ENCODE measurements around the gene SLC35B2. TPM values are rescaled to one million over a fixed set of nuclear protein-coding genes. Genes with fewer than 3 reads are reported as not detected.

SLC35B2 gene
- total RNA-seq, 2 experiments from 2014 or later, result 31.6 to 32.8 TPM

DNA sequence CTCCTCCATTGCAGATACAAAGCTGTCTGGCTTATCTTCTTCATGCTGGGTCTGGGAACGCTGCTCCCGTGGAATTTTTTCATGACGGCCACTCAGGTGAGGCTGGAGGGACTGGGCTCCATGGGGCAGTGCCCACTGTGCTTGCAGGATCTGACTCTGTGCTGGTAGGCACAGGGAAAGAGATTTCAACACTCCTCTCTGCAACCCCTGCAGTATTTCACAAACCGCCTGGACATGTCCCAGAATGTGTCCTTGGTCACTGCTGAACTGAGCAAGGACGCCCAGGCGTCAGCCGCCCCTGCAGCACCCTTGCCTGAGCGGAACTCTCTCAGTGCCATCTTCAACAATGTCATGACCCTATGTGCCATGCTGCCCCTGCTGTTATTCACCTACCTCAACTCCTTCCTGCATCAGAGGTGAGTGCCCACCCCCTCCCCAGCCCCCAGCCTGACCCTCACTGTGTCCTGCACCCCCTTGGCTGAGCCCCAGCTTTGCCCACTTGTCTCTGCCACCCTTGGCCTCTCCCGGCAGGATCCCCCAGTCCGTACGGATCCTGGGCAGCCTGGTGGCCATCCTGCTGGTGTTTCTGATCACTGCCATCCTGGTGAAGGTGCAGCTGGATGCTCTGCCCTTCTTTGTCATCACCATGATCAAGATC is 27.8 kb downstream of the SLC35B2 start:
- DNase-seq, result no peak
- POLR2A ChIA-PET, result no interaction called here
- H3K4me3 Mint-ChIP-seq, result no peak overlapping the region
- ATAC-seq, result no peak
- H3K9me3 Mint-ChIP-seq (ENCODE audit: insufficient read depth), result no peaks in the 10 kb centered on the region
- peaks cover 33% of the 10 kb centered on the region for H3K4me1 Mint-ChIP-seq (ENCODE audit: low read depth)
- no peaks in the 10 kb centered on the region for H3K27me3 Mint-ChIP-seq (ENCODE audit: low read depth)
- H3K27ac Mint-ChIP-seq, result no peak overlapping the region
- peaks cover 20% of the 10 kb centered on the region for H3K36me3 Mint-ChIP-seq (ENCODE audit: low read depth)
- CTCF ChIA-PET, result no interaction called here

DNA sequence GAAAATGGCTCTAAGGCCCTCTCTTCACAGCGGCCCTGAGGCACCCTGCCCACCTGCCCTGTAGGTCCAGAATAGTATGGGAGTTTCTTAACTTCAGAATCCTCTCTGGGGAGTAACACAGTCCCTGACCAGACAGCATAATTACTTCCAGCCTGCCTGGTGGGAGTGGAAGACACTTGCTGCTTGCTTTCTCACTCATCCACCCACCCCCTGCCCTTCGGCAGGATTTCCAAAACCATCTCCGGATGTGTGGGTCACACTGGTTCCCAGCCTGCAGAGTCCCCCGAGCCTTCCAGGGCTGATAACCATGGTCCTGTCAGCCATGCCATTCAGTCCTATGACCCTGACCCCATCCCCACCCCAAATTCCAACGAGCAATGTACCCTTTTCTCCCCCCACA is 28.5 kb downstream of the SLC35B2 start:
- H3K36me3 Mint-ChIP-seq (ENCODE audit: low read depth), result peaks cover 21% of the 10 kb centered on the region
- peak overlapping the region; percentile 21 for H3K27ac Mint-ChIP-seq
- H3K4me3 Mint-ChIP-seq, result no peak overlapping the region
- H3K9me3 Mint-ChIP-seq (ENCODE audit: insufficient read depth), result no peaks in the 10 kb centered on the region
- ChIA-PET POLR2A (no interaction called here), CTCF (interaction anchor here (1.9 kb wide), 1 partner anchor 9 kb away, joined by 8 read pairs; no protein-coding TSS in a partner anchor)
- ATAC-seq (no peak), DNase-seq (no peak)
- no peaks in the 10 kb centered on the region for H3K27me3 Mint-ChIP-seq (ENCODE audit: low read depth)
- peaks cover 34% of the 10 kb centered on the region for H3K4me1 Mint-ChIP-seq (ENCODE audit: low read depth)

DNA sequence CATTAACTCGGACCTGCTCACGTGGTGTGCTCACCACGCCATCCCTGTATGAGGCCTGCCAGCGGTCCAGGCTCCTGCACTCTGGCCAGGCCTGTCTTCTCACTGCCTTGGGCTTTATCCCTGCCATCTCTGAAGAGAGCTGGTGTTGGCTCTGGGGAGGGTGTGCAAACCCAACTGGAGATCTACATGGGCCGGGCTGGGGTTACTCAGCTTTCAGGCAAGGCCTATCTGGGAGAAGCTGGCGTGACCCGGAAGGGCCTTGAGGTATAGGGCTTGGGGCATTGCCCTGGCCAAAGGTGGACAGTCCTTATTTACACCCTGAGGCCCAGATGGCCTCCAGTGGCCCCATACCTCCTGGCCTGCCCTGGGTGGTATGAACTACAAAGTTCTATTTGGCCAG is 28.9 kb downstream of the SLC35B2 start:
- POLR2A ChIA-PET, result interaction anchor here (1.6 kb wide), 1 partner anchor 19 kb away, joined by 11 read pairs; the partner anchor contains the start of gene HSP90AB1
- CTCF ChIA-PET, result interaction anchor here (1.9 kb wide), 1 partner anchor 9 kb away, joined by 8 read pairs; no protein-coding TSS in a partner anchor
- DNase-seq, result no peak
- no peaks in the 10 kb centered on the region for H3K9me3 Mint-ChIP-seq (ENCODE audit: insufficient read depth)
- no peak overlapping the region for H3K27ac Mint-ChIP-seq
- no peak overlapping the region for H3K4me3 Mint-ChIP-seq
- peaks cover 21% of the 10 kb centered on the region for H3K36me3 Mint-ChIP-seq (ENCODE audit: low read depth)
- ATAC-seq, result no peak
- no peaks in the 10 kb centered on the region for H3K27me3 Mint-ChIP-seq (ENCODE audit: low read depth)
- H3K4me1 Mint-ChIP-seq (ENCODE audit: low read depth), result peaks cover 30% of the 10 kb centered on the region

DNA sequence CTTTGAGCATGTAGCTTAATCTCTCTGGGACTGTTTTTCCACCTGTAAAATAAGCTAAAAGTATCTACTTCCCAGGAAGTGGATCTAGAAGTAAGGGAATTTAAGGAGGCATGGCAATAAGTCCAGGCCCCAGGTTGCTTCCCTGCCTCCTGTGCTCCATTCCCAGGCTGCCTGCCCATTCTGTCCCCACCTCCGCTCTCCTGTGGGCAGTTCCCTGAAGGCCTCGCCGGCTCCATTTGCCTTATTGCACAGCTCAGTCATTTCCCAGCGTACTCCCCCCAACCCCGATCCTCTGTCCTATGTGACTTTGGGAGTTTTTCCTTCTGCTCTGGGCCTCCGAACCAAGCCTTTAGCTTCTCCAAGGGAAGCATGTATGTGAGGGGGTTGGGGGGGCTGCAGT is 29.3 kb downstream of the SLC35B2 start:
- ChIA-PET POLR2A (interaction anchor here (1.6 kb wide), 1 partner anchor 19 kb away, joined by 11 read pairs; the partner anchor contains the start of gene HSP90AB1), CTCF (interaction anchor here (1.9 kb wide), 1 partner anchor 9 kb away, joined by 8 read pairs; no protein-coding TSS in a partner anchor)
- no peak overlapping the region for H3K4me3 Mint-ChIP-seq
- no peaks in the 10 kb centered on the region for H3K9me3 Mint-ChIP-seq (ENCODE audit: insufficient read depth)
- ATAC-seq, result no peak
- H3K27ac Mint-ChIP-seq, result no peak overlapping the region
- no peaks in the 10 kb centered on the region for H3K27me3 Mint-ChIP-seq (ENCODE audit: low read depth)
- H3K4me1 Mint-ChIP-seq (ENCODE audit: low read depth), result peaks cover 26% of the 10 kb centered on the region
- no peak for DNase-seq
- H3K36me3 Mint-ChIP-seq (ENCODE audit: low read depth), result peaks cover 21% of the 10 kb centered on the region

DNA sequence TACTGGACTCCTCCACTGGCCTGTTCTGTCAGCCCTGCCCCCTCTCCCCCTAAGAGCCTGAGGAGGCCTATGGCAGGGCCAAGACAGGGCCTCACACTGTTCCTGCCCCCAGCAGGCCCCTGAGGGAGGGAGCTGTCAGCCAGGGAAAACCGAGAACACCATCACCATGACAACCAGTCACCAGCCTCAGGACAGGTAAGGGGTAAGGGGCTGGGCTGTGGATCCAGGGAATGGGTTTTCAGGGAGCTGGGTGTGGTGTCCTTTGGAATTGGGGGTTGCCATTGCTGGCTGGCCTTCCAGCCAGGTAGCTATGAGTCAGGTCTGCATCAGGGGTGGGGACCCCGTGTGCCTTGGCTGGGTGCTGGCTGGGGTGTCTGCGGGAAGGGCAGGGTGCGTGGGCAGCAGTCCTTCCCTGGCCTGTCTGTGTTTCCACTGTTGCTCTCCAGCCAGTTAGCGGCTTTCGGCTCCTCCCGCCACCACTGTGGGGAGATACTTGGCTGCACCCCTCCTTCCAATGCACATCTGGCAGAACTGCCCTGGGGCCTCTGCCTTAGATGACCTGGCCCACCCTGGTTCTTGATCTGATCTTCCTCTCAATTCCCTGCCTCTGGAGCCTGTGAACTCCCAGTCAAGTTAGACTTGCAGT is 30.1 kb downstream of the SLC35B2 start:
- Mint-ChIP-seq H3K27ac (no peak overlapping the region), H3K9me3 (ENCODE audit: insufficient read depth) (no peaks in the 10 kb centered on the region), H3K27me3 (ENCODE audit: low read depth) (no peaks in the 10 kb centered on the region), H3K4me1 (ENCODE audit: low read depth) (peaks cover 31% of the 10 kb centered on the region), H3K36me3 (ENCODE audit: low read depth) (peaks cover 16% of the 10 kb centered on the region), H3K4me3 (no peak overlapping the region)
- DNase-seq, result no peak
- ChIA-PET POLR2A (interaction anchor here (1.6 kb wide), 1 partner anchor 20 kb away, joined by 11 read pairs; the partner anchor contains the start of gene HSP90AB1), CTCF (interaction anchor here (1.9 kb wide), 1 partner anchor 10 kb away, joined by 8 read pairs; no protein-coding TSS in a partner anchor)
- no peak for ATAC-seq

DNA sequence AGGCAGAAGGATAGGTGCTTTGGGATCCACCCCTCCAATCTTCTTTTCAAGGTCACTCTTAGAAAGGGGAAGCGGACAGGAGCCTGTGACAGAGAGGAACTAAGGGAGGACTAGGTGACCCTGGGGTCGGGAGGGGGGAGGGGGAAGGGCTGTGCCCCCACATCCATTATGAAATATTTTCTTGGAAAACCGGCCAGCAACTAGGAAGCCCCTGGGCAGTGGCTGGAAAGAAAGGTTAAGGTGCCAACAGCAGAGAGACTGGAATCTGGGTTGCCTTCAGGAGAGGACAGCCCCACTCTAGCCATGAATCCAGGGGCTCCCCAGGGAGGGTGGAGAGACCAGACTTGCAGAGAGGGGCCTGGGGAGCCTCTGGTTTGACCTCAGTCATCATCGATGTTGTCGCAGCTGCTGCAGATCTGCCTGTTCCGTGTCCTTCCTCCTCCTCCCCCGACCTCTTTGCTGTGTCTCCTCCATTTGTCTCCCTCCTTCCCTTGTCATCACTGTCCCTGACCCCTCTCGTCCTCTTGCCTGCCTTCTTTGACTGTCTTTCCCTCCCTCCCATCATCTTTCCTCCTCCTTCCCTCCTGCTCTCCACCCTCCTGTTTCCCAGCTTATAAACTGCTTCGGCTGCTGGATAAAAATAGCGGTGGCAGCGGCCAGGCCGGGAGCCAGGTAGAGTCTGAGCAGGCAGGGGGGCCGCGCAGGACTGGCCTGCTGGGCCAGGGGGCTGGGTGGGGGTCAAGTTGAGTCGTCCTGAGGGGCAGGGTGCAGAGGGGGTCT is 30.8 kb downstream of the SLC35B2 start:
- DNase-seq (no peak), ATAC-seq (no peak)
- Mint-ChIP-seq H3K27me3 (ENCODE audit: low read depth) (no peaks in the 10 kb centered on the region), H3K36me3 (ENCODE audit: low read depth) (peaks cover 12% of the 10 kb centered on the region), H3K27ac (no peak overlapping the region), H3K4me3 (no peak overlapping the region), H3K4me1 (ENCODE audit: low read depth) (peaks cover 36% of the 10 kb centered on the region), H3K9me3 (ENCODE audit: insufficient read depth) (no peaks in the 10 kb centered on the region)
- POLR2A ChIA-PET, result interaction anchor here (0.6 to 1.6 kb wide), 3 partner anchors 21 to 32 kb away, joined by 4 to 11 read pairs (median 6); partner anchors contain the start of gene HSP90AB1
- CTCF ChIA-PET, result interaction anchor here (1.1 to 4.0 kb wide), 3 partner anchors 8 to 19 kb away, joined by 3 to 37 read pairs (median 36); no protein-coding TSS in a partner anchor

DNA sequence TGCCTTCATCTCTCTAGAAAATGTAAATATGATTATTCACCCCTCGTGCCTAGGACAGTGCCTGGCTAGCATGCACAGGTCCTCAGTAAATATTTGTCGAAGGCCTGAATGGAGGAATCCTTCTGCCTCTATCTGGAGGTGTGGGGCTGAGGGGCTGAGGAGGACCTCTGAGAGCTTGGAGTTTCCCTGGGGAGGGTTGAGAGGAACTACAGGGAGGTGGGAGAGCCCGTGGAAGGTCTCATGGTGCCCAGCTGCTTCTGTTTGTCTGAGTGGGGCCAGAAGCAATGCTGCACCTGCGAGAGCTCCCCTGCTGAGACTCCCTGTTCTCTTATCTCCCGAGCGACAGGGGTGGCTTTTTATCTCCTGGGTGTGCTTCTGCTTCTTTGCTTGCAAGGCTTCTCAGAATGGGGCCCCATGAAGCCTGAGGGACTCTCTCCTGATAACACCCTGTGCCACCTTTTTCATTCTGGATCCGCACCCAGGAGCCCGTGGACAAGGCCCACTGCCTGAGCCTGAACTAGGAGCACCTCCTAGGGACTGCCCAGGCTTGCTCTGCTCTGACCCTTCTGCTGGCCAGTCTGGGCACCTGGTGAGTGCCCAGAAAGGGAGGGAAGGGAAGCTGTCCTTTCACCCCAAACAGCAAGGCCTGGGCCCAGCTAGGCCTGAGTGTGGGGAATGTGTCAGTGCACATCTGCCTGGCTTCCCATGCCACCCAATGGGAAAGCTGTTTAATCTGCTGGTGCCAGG is 31.6 kb downstream of the SLC35B2 start:
- H3K4me3 Mint-ChIP-seq, result no peak overlapping the region
- H3K27ac Mint-ChIP-seq, result no peak overlapping the region
- CTCF ChIA-PET, result interaction anchor here (1.1 to 4.0 kb wide), 5 partner anchors 9 to 53 kb away, joined by 3 to 37 read pairs (median 19); partner anchors contain the start of gene SLC35B2
- H3K27me3 Mint-ChIP-seq (ENCODE audit: low read depth), result no peaks in the 10 kb centered on the region
- peaks cover 4% of the 10 kb centered on the region for H3K36me3 Mint-ChIP-seq (ENCODE audit: low read depth)
- POLR2A ChIA-PET, result interaction anchor here (0.6 to 1.1 kb wide), 2 partner anchors 22 to 31 kb away, joined by 4 to 6 read pairs; no protein-coding TSS in a partner anchor
- H3K9me3 Mint-ChIP-seq (ENCODE audit: insufficient read depth), result no peaks in the 10 kb centered on the region
- no peak for ATAC-seq
- DNase-seq, result no peak
- H3K4me1 Mint-ChIP-seq (ENCODE audit: low read depth), result peaks cover 41% of the 10 kb centered on the region

DNA sequence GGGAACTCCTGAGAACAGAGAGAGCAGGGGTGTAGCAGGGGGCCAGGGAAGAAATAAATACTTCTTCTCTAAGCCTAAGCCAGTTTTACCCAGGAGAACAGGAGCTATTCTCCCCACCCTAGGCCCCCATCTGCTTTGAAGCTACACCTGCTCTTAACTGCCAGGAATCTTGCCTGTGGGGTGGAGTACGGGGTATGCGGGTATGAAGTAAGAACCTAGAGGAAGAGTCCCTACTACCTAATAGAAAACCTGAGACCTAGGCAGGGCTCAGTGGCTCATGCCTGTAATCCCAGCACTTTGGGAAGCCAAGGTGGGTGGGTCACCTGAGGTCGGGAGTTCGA is 32.4 kb downstream of the SLC35B2 start:
- no peak for DNase-seq
- no peaks in the 10 kb centered on the region for H3K27me3 Mint-ChIP-seq (ENCODE audit: low read depth)
- H3K36me3 Mint-ChIP-seq (ENCODE audit: low read depth), result peaks cover 2% of the 10 kb centered on the region
- no peak overlapping the region for H3K27ac Mint-ChIP-seq
- peaks cover 42% of the 10 kb centered on the region for H3K4me1 Mint-ChIP-seq (ENCODE audit: low read depth)
- no peaks in the 10 kb centered on the region for H3K9me3 Mint-ChIP-seq (ENCODE audit: insufficient read depth)
- ChIA-PET POLR2A (interaction anchor here (1.1 to 4.1 kb wide), 2 partner anchors 22 to 32 kb away, joined by 5 to 37 read pairs; partner anchors contain the start of genes HSP90AB1 and SLC35B2), CTCF (interaction anchor here (0.9 to 4.0 kb wide), 15 partner anchors 8 to 127 kb away, joined by 3 to 37 read pairs (median 3); partner anchors contain the start of genes AARS2, HSP90AB1, SLC35B2 and TMEM63B)
- ATAC-seq, result no peak
- peak overlapping the region; percentile 80 for H3K4me3 Mint-ChIP-seq

DNA sequence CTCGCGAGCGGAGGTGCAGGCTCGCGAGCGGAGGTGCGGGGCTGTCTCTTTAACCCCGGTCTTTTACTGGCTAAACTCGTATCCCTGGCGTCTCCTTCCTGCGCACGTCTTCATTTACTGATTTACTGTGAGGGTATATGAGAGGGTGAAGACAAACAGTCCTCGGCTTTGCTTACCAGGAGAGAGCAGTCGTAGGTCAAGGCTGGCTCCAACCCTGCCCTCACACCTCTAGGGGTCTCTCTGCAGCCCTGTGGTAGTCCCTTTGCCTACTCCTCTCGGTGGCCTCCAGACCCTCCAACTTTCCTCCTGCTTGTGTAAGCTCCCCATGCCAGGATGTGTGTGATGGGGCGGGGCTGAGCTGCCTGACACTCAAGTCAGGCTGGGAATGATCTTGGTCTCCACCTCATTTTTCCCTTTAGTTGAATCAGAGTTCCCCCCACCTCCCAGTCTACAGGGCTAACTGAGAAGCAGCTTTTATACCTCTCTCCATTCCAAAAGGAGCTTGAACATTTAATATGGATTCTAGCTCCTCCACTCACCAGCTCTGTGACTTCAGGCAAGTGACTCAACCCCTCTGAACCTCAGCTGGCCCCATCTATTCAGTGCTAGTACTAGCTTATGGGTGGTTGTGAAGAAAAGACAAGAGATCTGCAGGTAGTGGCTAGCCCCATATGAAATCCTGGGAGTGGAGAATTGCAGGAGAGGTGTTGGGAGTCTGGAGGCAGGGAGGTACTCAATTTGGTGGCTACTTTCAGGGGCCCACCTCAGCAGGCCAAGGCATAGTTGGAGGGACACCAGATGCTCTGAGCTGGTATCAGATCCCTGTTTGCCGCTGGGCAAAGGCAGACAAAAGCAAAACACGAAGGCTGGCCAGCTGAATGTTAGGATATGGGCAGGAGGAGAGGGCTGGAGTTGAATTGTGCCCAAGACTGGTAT is 33.0 kb downstream of the SLC35B2 start:
- CTCF ChIA-PET, result interaction anchor here (0.9 to 4.0 kb wide), 17 partner anchors 9 to 126 kb away, joined by 3 to 37 read pairs (median 3); partner anchors contain the start of genes AARS2, HSP90AB1, SLC35B2 and TMEM63B
- Mint-ChIP-seq H3K36me3 (ENCODE audit: low read depth) (peaks cover 2% of the 10 kb centered on the region), H3K9me3 (ENCODE audit: insufficient read depth) (no peaks in the 10 kb centered on the region), H3K27me3 (ENCODE audit: low read depth) (no peaks in the 10 kb centered on the region), H3K27ac (peak overlapping the region; percentile 58), H3K4me3 (peak overlapping the region; percentile 80), H3K4me1 (ENCODE audit: low read depth) (peaks cover 45% of the 10 kb centered on the region)
- peak; percentile 20 for ATAC-seq
- POLR2A ChIA-PET, result interaction anchor here (0.5 to 4.1 kb wide), 3 partner anchors 12 to 32 kb away, joined by 3 to 37 read pairs (median 5); partner anchors contain the start of genes HSP90AB1 and SLC35B2
- peak; percentile 39 for DNase-seq
